H9 (cell line): ENCODE data around the gene FAM210A. TPM values are rescaled to one million over a fixed set of nuclear protein-coding genes. Genes with fewer than 3 reads are reported as not detected.

ENCODE experiments used
- DNase-seq: peaks from one replicate; pipeline ENCODE4 v3.0.0-alpha.2; 2017
- H2AFZ ChIP-seq: one replicate; pipeline ENCODE4 v1.6.1; 2013; ENCODE audit warnings: mild to moderate bottlenecking, low read length, control low read depth, moderate library complexity
- H2AK5ac ChIP-seq: 2 replicates; pipeline ENCODE4 v1.6.1; 2013; ENCODE audit warnings: low read length, control low read depth, mixed read lengths; ENCODE audit not compliant: insufficient read length
- H2BK120ac ChIP-seq: one replicate; pipeline ENCODE4 v1.6.1; 2013; ENCODE audit warnings: low read depth, mild to moderate bottlenecking, low read length, control low read depth, inconsistent platforms; ENCODE audit not compliant: poor library complexity, severe bottlenecking
- H2BK12ac ChIP-seq: 2 replicates; pipeline ENCODE4 v1.6.1; 2013; ENCODE audit warnings: low read length, control low read depth, mixed read lengths, low read depth; ENCODE audit not compliant: insufficient read length
- H2BK15ac ChIP-seq: 2 replicates; pipeline ENCODE4 v1.6.1; 2013; ENCODE audit warnings: low read depth, low read length, control low read depth
- H2BK20ac ChIP-seq: one replicate; pipeline ENCODE4 v1.6.1; 2013; ENCODE audit warnings: low read depth, mild to moderate bottlenecking, low read length, control low read depth, inconsistent platforms; ENCODE audit not compliant: poor library complexity, severe bottlenecking
- H2BK5ac ChIP-seq: 2 replicates; pipeline ENCODE4 v1.6.1; 2013; ENCODE audit warnings: low read length, control low read depth, mixed read lengths; ENCODE audit not compliant: insufficient read length
- H3K14ac ChIP-seq: 2 replicates; pipeline ENCODE4 v1.6.1; 2013; ENCODE audit warnings: low read length, control low read depth; ENCODE audit not compliant: insufficient read depth
- H3K18ac ChIP-seq: 2 replicates; pipeline ENCODE4 v1.6.1; 2013; ENCODE audit warnings: low read depth, mild to moderate bottlenecking, mixed read lengths, low read length, control low read depth; ENCODE audit not compliant: insufficient read length
- H3K23ac ChIP-seq: 2 replicates; pipeline ENCODE4 v1.6.1; 2013; ENCODE audit warnings: low read length, control low read depth, mixed read lengths, low read depth; ENCODE audit not compliant: insufficient read length
- H3K23me2 ChIP-seq: 2 replicates; pipeline ENCODE4 v1.6.1; 2013; ENCODE audit warnings: low read depth, mild to moderate bottlenecking, mixed read lengths, low read length, control low read depth; ENCODE audit not compliant: insufficient read length, poor library complexity, severe bottlenecking
- H3K27ac ChIP-seq: 2 replicates; pipeline ENCODE4 v1.5.1; 2013; ENCODE audit warnings: low read length, control low read depth, mixed read lengths, low read depth; ENCODE audit not compliant: insufficient read length
- H3K27me3 ChIP-seq: 2 replicates; pipeline ENCODE4 v1.6.1; 2013; ENCODE audit warnings: low read length, control low read depth, inconsistent platforms; ENCODE audit not compliant: insufficient read depth
- H3K4ac ChIP-seq: 2 replicates; pipeline ENCODE4 v1.6.1; 2013; ENCODE audit warnings: low read depth, mild to moderate bottlenecking, control low read depth, inconsistent platforms, low read length, moderate library complexity
- H3K4me1 ChIP-seq: 2 replicates; pipeline ENCODE4 v1.6.1; 2013; ENCODE audit warnings: low read length, control low read depth, inconsistent platforms; ENCODE audit not compliant: insufficient read depth
- H3K4me2 ChIP-seq: 2 replicates; pipeline ENCODE4 v1.6.1; 2013; ENCODE audit warnings: low read length, control low read depth, mixed read lengths; ENCODE audit not compliant: insufficient read length, insufficient read depth
- H3K56ac ChIP-seq: 2 replicates; pipeline ENCODE4 v1.6.1; 2013; ENCODE audit warnings: low read depth, mild to moderate bottlenecking, mixed read lengths, low read length, control low read depth; ENCODE audit not compliant: insufficient read length
- H3K79me1 ChIP-seq: 2 replicates; pipeline ENCODE4 v1.6.1; 2013; ENCODE audit warnings: low read depth, mild to moderate bottlenecking, moderate library complexity, low read length, control low read depth, inconsistent platforms; ENCODE audit not compliant: insufficient read depth, poor library complexity, severe bottlenecking
- H3K79me2 ChIP-seq: 2 replicates; pipeline ENCODE4 v1.6.1; 2013; ENCODE audit warnings: low read length, control low read depth, inconsistent platforms; ENCODE audit not compliant: insufficient read depth
- H3K9ac ChIP-seq: 2 replicates; pipeline ENCODE4 v1.6.1; 2013; ENCODE audit warnings: low read length, control low read depth, mixed read lengths; ENCODE audit not compliant: insufficient read length; ENCODE audit errors: extremely low read depth
- H3K9me3 ChIP-seq: one replicate; pipeline ENCODE4 v1.6.1; 2013; ENCODE audit warnings: low read depth, low read length, inconsistent platforms; ENCODE audit not compliant: control insufficient read depth
- H3T11ph ChIP-seq: one replicate; pipeline ENCODE4 v1.6.1; 2013; ENCODE audit warnings: mild to moderate bottlenecking, low read length, control low read depth, inconsistent platforms
- H4K20me1 ChIP-seq: one replicate; pipeline ENCODE4 v1.6.1; 2013; ENCODE audit not compliant: control insufficient read depth, insufficient read length, insufficient read depth
- H4K5ac ChIP-seq: 2 replicates; pipeline ENCODE4 v1.6.1; 2013; ENCODE audit warnings: low read depth, mild to moderate bottlenecking, mixed read lengths, low read length, control low read depth; ENCODE audit not compliant: insufficient read length
- H4K8ac ChIP-seq: replicated peaks from 2 replicates; pipeline ENCODE4 v1.6.1; 2013; ENCODE audit warnings: low read length, control low read depth, mixed read lengths, low read depth; ENCODE audit not compliant: insufficient read length
- H4K91ac ChIP-seq: 2 replicates; pipeline ENCODE4 v1.6.1; 2013; ENCODE audit warnings: low read depth, mild to moderate bottlenecking, moderate library complexity, mixed read lengths, low read length, control low read depth; ENCODE audit not compliant: insufficient read length
- H3K27ac Mint-ChIP-seq, 3 experiments: 2 replicates in 2 of 3; 3 replicates in 1 of 3; pipeline ENCODE4 v1.8.0; 2020 to 2021; ENCODE audit warnings: mixed read lengths in 3 of 3, mild to moderate bottlenecking in 1 of 3, moderate library complexity in 1 of 3
- H3K27me3 Mint-ChIP-seq: 2 replicates; pipeline ENCODE4 v1.8.0; 2021; ENCODE audit warnings: low read depth, mild to moderate bottlenecking, moderate library complexity, mixed read lengths
- H3K36me3 Mint-ChIP-seq, 3 experiments: 2 replicates in 2 of 3; 3 replicates in 1 of 3; pipeline ENCODE4 v1.8.0; 2020 to 2021; ENCODE audit warnings: low read depth in 3 of 3, mixed read lengths in 3 of 3; ENCODE audit not compliant: insufficient read depth in 1 of 3
- H3K4me1 Mint-ChIP-seq, 2 experiments: 2 replicates each; pipeline ENCODE4 v1.8.0; 2020; ENCODE audit warnings: mixed read lengths in 2 of 2
- H3K4me3 Mint-ChIP-seq, 2 experiments: 2 replicates in 1 of 2; 3 replicates in 1 of 2; pipeline ENCODE4 v1.8.0; 2020 to 2021; ENCODE audit warnings: mild to moderate bottlenecking in 2 of 2, mixed read lengths in 2 of 2, moderate library complexity in 1 of 2
- H3K9me3 Mint-ChIP-seq, 2 experiments: 2 replicates in 1 of 2; 3 replicates in 1 of 2; pipeline ENCODE4 v1.8.0; 2020; ENCODE audit warnings: mild to moderate bottlenecking in 2 of 2, mixed read lengths in 2 of 2, moderate library complexity in 1 of 2
- WGBS: extraction: QIAGEN DNeasy Blood & Tissue Kit; methylation state at CpG from one replicate; pipeline ENCODE4 v1.1.7; 2013; ENCODE audit warnings: missing lambda C conversion rate, low lambda C conversion rate, mixed read lengths; ENCODE audit not compliant: insufficient read length; ENCODE audit errors: extremely low coverage; 5-methylcytosine and 5-hydroxymethylcytosine counted together
- total RNA-seq: library from RNA; stranded (reverse); gene quantifications from 2 replicates; pipeline ENCODE4 v1.2.1, GENCODE V29; 2021
- TF ChIP-seq, protein P1 (sequence below): fragments of 200-600 bp; sonication (generic); conservative IDR thresholded peaks from 3 replicates; pipeline ENCODE4 v1.8.0; 2021; ENCODE audit warnings: antibody characterized with exemption, mild to moderate bottlenecking

Gene FAM210A
- total RNA-seq, 1 experiment from 2014 or later = 22.5 TPM

DNA sequence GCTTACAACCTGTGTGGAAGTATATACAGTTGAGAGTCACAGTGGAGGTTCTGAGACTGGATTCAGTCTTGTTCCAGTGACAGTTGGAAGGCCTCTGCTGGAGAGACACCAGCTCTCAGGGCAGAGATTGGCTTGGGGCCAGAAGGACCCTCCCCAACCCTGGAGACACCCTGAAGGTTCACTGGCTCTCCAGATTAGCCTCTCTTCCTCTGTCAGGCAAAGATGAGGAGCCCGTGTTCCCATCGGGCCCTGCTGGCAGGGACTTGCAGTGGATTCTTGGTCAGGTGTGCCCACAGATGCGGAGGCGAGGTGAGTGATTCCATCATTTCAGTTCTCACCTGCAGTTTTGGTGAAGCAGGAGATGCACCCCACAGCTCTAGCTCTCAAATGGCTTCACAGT, 78.6 kb downstream of the FAM210A start:
- Histone ChIP-seq H2BK20ac (no peak overlapping the region), H2BK12ac (no peak overlapping the region), H3K79me2 (no peaks in the 10 kb centered on the region), H3K27me3 (no peaks in the 10 kb centered on the region), H3K4ac (no peak overlapping the region), H2BK120ac (no peak overlapping the region), H2BK15ac (no peak overlapping the region), H3K79me1 (no peaks in the 10 kb centered on the region), H3K18ac (no peak overlapping the region), H3T11ph (no peak overlapping the region), H3K4me1 (no peaks in the 10 kb centered on the region), H4K5ac (no peak overlapping the region), H4K8ac (no peak overlapping the region), H2AK5ac (no peak overlapping the region), H3K9me3 (no peaks in the 10 kb centered on the region), H3K27ac (no peak overlapping the region), H3K56ac (no peak overlapping the region), H2BK5ac (no peak overlapping the region), H3K23ac (no peak overlapping the region), H3K4me2 (no peak overlapping the region), H3K14ac (no peak overlapping the region), H3K9ac (no peak overlapping the region), H3K23me2 (no peaks in the 10 kb centered on the region), H2AFZ (no peak overlapping the region), H4K20me1 (no peaks in the 10 kb centered on the region), H4K91ac (no peak overlapping the region)
- Mint-ChIP-seq H3K4me3 (no peak overlapping the region), H3K27ac (no peak overlapping the region), H3K4me1 (peaks cover 6 to 13% of the 10 kb centered on the region in 2 experiments; a peak in 3 of 4 replicates), H3K36me3 (no peaks in the 10 kb centered on the region), H3K27me3 (no peaks in the 10 kb centered on the region), H3K9me3 (no peaks in the 10 kb centered on the region)
- TF ChIP-seq, protein P1, sequence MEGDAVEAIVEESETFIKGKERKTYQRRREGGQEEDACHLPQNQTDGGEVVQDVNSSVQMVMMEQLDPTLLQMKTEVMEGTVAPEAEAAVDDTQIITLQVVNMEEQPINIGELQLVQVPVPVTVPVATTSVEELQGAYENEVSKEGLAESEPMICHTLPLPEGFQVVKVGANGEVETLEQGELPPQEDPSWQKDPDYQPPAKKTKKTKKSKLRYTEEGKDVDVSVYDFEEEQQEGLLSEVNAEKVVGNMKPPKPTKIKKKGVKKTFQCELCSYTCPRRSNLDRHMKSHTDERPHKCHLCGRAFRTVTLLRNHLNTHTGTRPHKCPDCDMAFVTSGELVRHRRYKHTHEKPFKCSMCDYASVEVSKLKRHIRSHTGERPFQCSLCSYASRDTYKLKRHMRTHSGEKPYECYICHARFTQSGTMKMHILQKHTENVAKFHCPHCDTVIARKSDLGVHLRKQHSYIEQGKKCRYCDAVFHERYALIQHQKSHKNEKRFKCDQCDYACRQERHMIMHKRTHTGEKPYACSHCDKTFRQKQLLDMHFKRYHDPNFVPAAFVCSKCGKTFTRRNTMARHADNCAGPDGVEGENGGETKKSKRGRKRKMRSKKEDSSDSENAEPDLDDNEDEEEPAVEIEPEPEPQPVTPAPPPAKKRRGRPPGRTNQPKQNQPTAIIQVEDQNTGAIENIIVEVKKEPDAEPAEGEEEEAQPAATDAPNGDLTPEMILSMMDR = no peak
- no CpG with 5 or more reads among the region's 4 CpGs for WGBS
- no peak for DNase-seq
